ENCODE measurements around the gene QKI.

QKI gene

GRCh38 chr6:163522033-163522432 is 107.5 kb downstream of the QKI start:
- no peaks in the 10 kb centered on the region for H3K4me1 ChIP-seq (ENCODE audit: low read length)
- no peak overlapping the region for H2AFZ ChIP-seq (ENCODE audit: low read length)
- H3K9me2 ChIP-seq (replicated peaks; ENCODE audit: insufficient read depth, low read length) = no peaks in the 10 kb centered on the region
- no peak overlapping the region for H3K27ac ChIP-seq (ENCODE audit: low read length)
- H3K27me3 ChIP-seq (replicated peaks; ENCODE audit: insufficient read depth, low read length) = no peaks in the 10 kb centered on the region
- peaks cover 51% of the 10 kb centered on the region for H3K79me2 ChIP-seq (ENCODE audit: low read length)
- H3K9me3 ChIP-seq (replicated peaks; ENCODE audit: insufficient read depth, low read length) = no peaks in the 10 kb centered on the region
- no peak overlapping the region for H3K4me2 ChIP-seq (ENCODE audit: low read depth, low read length)
- H3K36me3 ChIP-seq (replicated peaks; ENCODE audit: insufficient read depth, low read length) = no peaks in the 10 kb centered on the region
- H4K20me1 ChIP-seq (ENCODE audit: insufficient read depth, low read length) = no peaks in the 10 kb centered on the region
- H3K9ac ChIP-seq (ENCODE audit: low read length) = no peak overlapping the region
- TF ChIP-seq EZH2phosphoT487 (IDR thresholded peaks at IDR 0.05; ENCODE audit: low read length) (no peak), EZH2 (optimal IDR thresholded peaks at IDR 0.05; ENCODE audit: low read depth, low read length) (no peak)
- TF ChIP-seq, protein P1, sequence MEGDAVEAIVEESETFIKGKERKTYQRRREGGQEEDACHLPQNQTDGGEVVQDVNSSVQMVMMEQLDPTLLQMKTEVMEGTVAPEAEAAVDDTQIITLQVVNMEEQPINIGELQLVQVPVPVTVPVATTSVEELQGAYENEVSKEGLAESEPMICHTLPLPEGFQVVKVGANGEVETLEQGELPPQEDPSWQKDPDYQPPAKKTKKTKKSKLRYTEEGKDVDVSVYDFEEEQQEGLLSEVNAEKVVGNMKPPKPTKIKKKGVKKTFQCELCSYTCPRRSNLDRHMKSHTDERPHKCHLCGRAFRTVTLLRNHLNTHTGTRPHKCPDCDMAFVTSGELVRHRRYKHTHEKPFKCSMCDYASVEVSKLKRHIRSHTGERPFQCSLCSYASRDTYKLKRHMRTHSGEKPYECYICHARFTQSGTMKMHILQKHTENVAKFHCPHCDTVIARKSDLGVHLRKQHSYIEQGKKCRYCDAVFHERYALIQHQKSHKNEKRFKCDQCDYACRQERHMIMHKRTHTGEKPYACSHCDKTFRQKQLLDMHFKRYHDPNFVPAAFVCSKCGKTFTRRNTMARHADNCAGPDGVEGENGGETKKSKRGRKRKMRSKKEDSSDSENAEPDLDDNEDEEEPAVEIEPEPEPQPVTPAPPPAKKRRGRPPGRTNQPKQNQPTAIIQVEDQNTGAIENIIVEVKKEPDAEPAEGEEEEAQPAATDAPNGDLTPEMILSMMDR (IDR thresholded peaks at IDR 0.05; ENCODE audit: low read length) = no peak
- H3K4me3 ChIP-seq (ENCODE audit: low read length) = no peak overlapping the region
- no peaks in the 10 kb centered on the region for H3F3A ChIP-seq (ENCODE audit: insufficient read depth, low read length)
- DNase-seq = no peak

DNA sequence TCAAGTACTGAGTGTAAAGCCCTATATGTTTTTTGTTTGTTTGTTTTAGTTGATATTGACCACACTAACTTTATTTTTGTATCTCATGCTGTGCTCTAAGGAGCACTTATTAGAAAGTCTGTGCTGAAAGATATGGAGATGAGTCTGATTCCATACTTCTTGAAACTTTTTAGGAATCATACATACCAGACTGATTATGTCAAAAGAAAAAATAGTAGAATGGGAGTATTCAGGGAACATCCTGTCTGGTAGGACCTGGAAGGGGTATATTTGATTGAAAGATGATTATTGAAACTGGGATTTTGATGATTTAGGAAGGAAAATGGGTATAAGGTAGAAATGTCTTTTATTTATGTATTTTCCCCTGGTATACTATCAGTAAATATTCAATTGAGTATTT is 111.4 kb downstream of the QKI start:
- Histone ChIP-seq H4K20me1 (ENCODE audit: insufficient read depth, low read length) (no peaks in the 10 kb centered on the region), H3K27me3 (replicated peaks; ENCODE audit: insufficient read depth, low read length) (no peaks in the 10 kb centered on the region), H3K4me2 (ENCODE audit: low read depth, low read length) (no peak overlapping the region), H3K9me2 (replicated peaks; ENCODE audit: insufficient read depth, low read length) (no peaks in the 10 kb centered on the region), H3K79me2 (ENCODE audit: low read length) (peaks cover 42% of the 10 kb centered on the region), H3K4me3 (ENCODE audit: low read length) (no peak overlapping the region), H3F3A (ENCODE audit: insufficient read depth, low read length) (no peaks in the 10 kb centered on the region), H3K9me3 (replicated peaks; ENCODE audit: insufficient read depth, low read length) (no peaks in the 10 kb centered on the region), H2AFZ (ENCODE audit: low read length) (no peak overlapping the region), H3K36me3 (replicated peaks; ENCODE audit: insufficient read depth, low read length) (no peaks in the 10 kb centered on the region), H3K4me1 (ENCODE audit: low read length) (no peaks in the 10 kb centered on the region), H3K27ac (ENCODE audit: low read length) (no peak overlapping the region), H3K9ac (ENCODE audit: low read length) (no peak overlapping the region)
- DNase-seq = no peak
- TF ChIP-seq EZH2 (optimal IDR thresholded peaks at IDR 0.05; ENCODE audit: low read depth, low read length) = no peak
- TF ChIP-seq, protein P1 (IDR thresholded peaks at IDR 0.05; ENCODE audit: low read length) = no peak
- TF ChIP-seq EZH2phosphoT487 (IDR thresholded peaks at IDR 0.05; ENCODE audit: low read length) = no peak

- Histone ChIP-seq H3K36me3 (replicated peaks; ENCODE audit: insufficient read depth, low read length) (no peaks in the 10 kb centered on the region), H3K4me2 (ENCODE audit: low read depth, low read length) (no peak overlapping the region), H2AFZ (ENCODE audit: low read length) (no peak overlapping the region), H3K9me3 (replicated peaks; ENCODE audit: insufficient read depth, low read length) (no peaks in the 10 kb centered on the region), H3K79me2 (ENCODE audit: low read length) (peaks cover 45% of the 10 kb centered on the region), H3K27ac (ENCODE audit: low read length) (no peak overlapping the region), H3K9me2 (replicated peaks; ENCODE audit: insufficient read depth, low read length) (no peaks in the 10 kb centered on the region), H3K9ac (ENCODE audit: low read length) (no peak overlapping the region), H3K4me1 (ENCODE audit: low read length) (no peaks in the 10 kb centered on the region), H3K27me3 (replicated peaks; ENCODE audit: insufficient read depth, low read length) (no peaks in the 10 kb centered on the region), H4K20me1 (ENCODE audit: insufficient read depth, low read length) (no peaks in the 10 kb centered on the region), H3F3A (ENCODE audit: insufficient read depth, low read length) (no peaks in the 10 kb centered on the region), H3K4me3 (ENCODE audit: low read length) (no peak overlapping the region)
- DNase-seq = no peak
- no peak for TF ChIP-seq EZH2phosphoT487 (IDR thresholded peaks at IDR 0.05; ENCODE audit: low read length)
- TF ChIP-seq EZH2 (optimal IDR thresholded peaks at IDR 0.05; ENCODE audit: low read depth, low read length) = no peak
- TF ChIP-seq, protein P1 (IDR thresholded peaks at IDR 0.05; ENCODE audit: low read length) = no peak
These were observed 111.8 kb downstream of the QKI start for GRCh38 chr6:163526346-163526745.

All from MM.1S (cell line).